Adrenal gland (tissue), 5 donors: Measurements from ENCODE around the gene ZNF644.

Source experiments
- POLR2A ChIP-seq, 2 donors: fragments of 450-650 bp; IDR thresholded peaks; one replicate each; pipeline ENCODE4 v1.6.1; 2017; ENCODE audit warnings: antibody characterized with exemption in 2 of 2, mild to moderate bottlenecking in 2 of 2, moderate library complexity in 1 of 2
- TF ChIP-seq, protein P1 (sequence below), 6 experiments: fragments of 450-650 bp in 4 of 6; fragments of 200-600 bp in 2 of 6; sonication (generic) in 1 of 6; IDR thresholded peaks; 1 replicate in 5 of 6; 2 replicates in 1 of 6; pipeline versions ENCODE4 v1.5.1 to v1.8.0; 2016 to 2021; ENCODE audit warnings: antibody characterized with exemption in 6 of 6, mild to moderate bottlenecking in 2 of 6, moderate library complexity in 1 of 6
- donor health status: DM: no; HTN: no; CAD: no.

DNA sequence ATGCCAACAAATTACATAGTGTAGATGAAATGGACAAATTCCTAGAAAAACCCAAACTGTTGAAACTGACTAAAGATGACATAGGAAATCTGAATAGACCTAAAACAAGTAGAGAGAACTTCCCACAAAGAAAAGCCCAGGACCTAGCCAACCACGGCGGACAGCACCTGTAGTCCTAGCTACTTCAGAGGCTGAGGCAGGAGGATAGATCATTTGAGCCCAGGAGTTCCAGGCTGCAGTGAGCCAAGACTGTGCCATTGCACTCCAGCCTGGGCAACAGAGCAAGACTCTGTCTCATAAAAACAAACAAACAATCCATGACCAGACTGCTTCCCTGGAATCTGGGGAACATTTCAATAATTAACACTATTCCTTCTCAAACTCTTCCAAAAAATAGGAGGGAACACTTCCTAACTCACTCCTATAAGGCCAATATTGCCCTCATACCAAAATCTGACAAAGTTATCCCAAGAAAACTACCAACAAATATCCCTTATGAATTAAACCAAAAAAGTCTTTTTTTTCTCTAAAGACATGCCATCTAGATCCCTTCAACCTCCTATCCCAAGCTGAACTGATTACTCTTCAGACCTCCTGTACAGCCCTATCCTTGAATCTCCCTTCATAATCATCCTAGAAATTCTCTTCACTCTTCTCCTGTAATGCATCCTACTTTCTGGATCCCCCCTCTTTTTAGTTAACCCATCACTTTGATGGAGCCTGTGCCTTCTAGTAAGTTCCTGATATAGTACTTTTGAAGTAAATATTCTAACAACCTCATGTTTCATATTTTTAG is 15.5 kb downstream of the ZNF644 start:
- TF ChIP-seq, protein P1, sequence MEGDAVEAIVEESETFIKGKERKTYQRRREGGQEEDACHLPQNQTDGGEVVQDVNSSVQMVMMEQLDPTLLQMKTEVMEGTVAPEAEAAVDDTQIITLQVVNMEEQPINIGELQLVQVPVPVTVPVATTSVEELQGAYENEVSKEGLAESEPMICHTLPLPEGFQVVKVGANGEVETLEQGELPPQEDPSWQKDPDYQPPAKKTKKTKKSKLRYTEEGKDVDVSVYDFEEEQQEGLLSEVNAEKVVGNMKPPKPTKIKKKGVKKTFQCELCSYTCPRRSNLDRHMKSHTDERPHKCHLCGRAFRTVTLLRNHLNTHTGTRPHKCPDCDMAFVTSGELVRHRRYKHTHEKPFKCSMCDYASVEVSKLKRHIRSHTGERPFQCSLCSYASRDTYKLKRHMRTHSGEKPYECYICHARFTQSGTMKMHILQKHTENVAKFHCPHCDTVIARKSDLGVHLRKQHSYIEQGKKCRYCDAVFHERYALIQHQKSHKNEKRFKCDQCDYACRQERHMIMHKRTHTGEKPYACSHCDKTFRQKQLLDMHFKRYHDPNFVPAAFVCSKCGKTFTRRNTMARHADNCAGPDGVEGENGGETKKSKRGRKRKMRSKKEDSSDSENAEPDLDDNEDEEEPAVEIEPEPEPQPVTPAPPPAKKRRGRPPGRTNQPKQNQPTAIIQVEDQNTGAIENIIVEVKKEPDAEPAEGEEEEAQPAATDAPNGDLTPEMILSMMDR (IDR thresholded peaks at IDR 0.05), result no peak
- no peak for TF ChIP-seq POLR2A (IDR thresholded peaks at IDR 0.05)
